ENCODE data around the gene CIAO3. TPM values are rescaled to one million over a fixed set of nuclear protein-coding genes. Genes with fewer than 3 reads are reported as not detected.

Gene CIAO3
- total RNA-seq, 1 experiment from 2014 or later, result 31.1 TPM

GRCh38 chr16:687499-687898 lies 53.3 kb downstream of the CIAO3 start:
- no peak for DNase-seq (ENCODE audit: unreplicated experiment)
- no peak for TF ChIP-seq CTCF (IDR thresholded peaks at IDR 0.05; ENCODE audit: unreplicated experiment)
- no peaks in the 10 kb centered on the region for H3K27me3 Mint-ChIP-seq (ENCODE audit: insufficient read depth, unreplicated experiment)
- intact Hi-C loops (cut with micrococcal nuclease), result no loop called here
- peaks cover 10% of the 10 kb centered on the region for H3K4me1 Mint-ChIP-seq (ENCODE audit: insufficient read depth, unreplicated experiment)
- H3K9me3 Mint-ChIP-seq (ENCODE audit: unreplicated experiment), result no peaks in the 10 kb centered on the region
- H3K4me3 Mint-ChIP-seq (ENCODE audit: unreplicated experiment), result no peak overlapping the region
- H3K36me3 Mint-ChIP-seq (ENCODE audit: insufficient read depth, unreplicated experiment), result peaks cover 67% of the 10 kb centered on the region
- BruUV-seq (replicated peaks), result no TSS peak
- no peak overlapping the region for H3K27ac Mint-ChIP-seq (ENCODE audit: low read depth, unreplicated experiment)
- ChIA-PET CTCF (interaction anchor here (0.7 to 1.3 kb wide), 5 partner anchors 8 to 54 kb away, joined by 3 to 4 read pairs (median 3); no protein-coding TSS in a partner anchor), POLR2A (interaction anchor here (0.6 kb wide), 1 partner anchor 98 kb away, joined by 3 read pairs; the partner anchor contains the start of gene RAB40C)

- ChIA-PET CTCF (interaction anchor here (0.8 to 1.3 kb wide), 7 partner anchors 8 to 63 kb away, joined by 3 to 4 read pairs (median 3); no protein-coding TSS in a partner anchor), POLR2A (interaction anchor here (0.5 to 1.3 kb wide), 6 partner anchors 9 to 53 kb away, joined by 3 to 6 read pairs (median 4); partner anchors contain the start of gene ANTKMT)
- no peak for DNase-seq (ENCODE audit: unreplicated experiment)
- intact Hi-C loops (cut with micrococcal nuclease), result no loop called here
- Mint-ChIP-seq H3K36me3 (ENCODE audit: insufficient read depth, unreplicated experiment) (peaks cover 70% of the 10 kb centered on the region), H3K27me3 (ENCODE audit: insufficient read depth, unreplicated experiment) (no peaks in the 10 kb centered on the region), H3K9me3 (ENCODE audit: unreplicated experiment) (no peaks in the 10 kb centered on the region), H3K4me3 (ENCODE audit: unreplicated experiment) (no peak overlapping the region), H3K27ac (ENCODE audit: low read depth, unreplicated experiment) (no peak overlapping the region), H3K4me1 (ENCODE audit: insufficient read depth, unreplicated experiment) (peaks cover 6% of the 10 kb centered on the region)
- BruUV-seq (replicated peaks), result no TSS peak
- no peak for TF ChIP-seq CTCF (IDR thresholded peaks at IDR 0.05; ENCODE audit: unreplicated experiment)
These were observed 54.1 kb downstream of the CIAO3 start for GRCh38 chr16:686459-687260.

GRCh38 chr16:685967-686366 lies 54.8 kb downstream of the CIAO3 start:
- peaks cover 70% of the 10 kb centered on the region for H3K36me3 Mint-ChIP-seq (ENCODE audit: insufficient read depth, unreplicated experiment)
- DNase-seq (ENCODE audit: unreplicated experiment), result peak; percentile 67
- no TSS peak for BruUV-seq (replicated peaks)
- H3K9me3 Mint-ChIP-seq (ENCODE audit: unreplicated experiment), result no peaks in the 10 kb centered on the region
- ChIA-PET POLR2A (interaction anchor here (1.1 to 1.3 kb wide), 5 partner anchors 9 to 34 kb away, joined by 3 to 6 read pairs (median 4); partner anchors contain the start of gene ANTKMT), CTCF (interaction anchor here (0.6 to 1.3 kb wide), 5 partner anchors 10 to 62 kb away, joined by 3 read pairs; no protein-coding TSS in a partner anchor)
- H3K4me3 Mint-ChIP-seq (ENCODE audit: unreplicated experiment), result peak overlapping the region; percentile 76
- H3K27me3 Mint-ChIP-seq (ENCODE audit: insufficient read depth, unreplicated experiment), result no peaks in the 10 kb centered on the region
- TF ChIP-seq CTCF (IDR thresholded peaks at IDR 0.05; ENCODE audit: unreplicated experiment), result peak; percentile 57
- H3K4me1 Mint-ChIP-seq (ENCODE audit: insufficient read depth, unreplicated experiment), result peaks cover 6% of the 10 kb centered on the region
- H3K27ac Mint-ChIP-seq (ENCODE audit: low read depth, unreplicated experiment), result no peak overlapping the region
- intact Hi-C loops (cut with micrococcal nuclease), result no loop called here

GRCh38 chr16:684961-685696 lies 55.7 kb downstream of the CIAO3 start:
- ChIA-PET POLR2A (interaction anchor here (0.6 to 2.9 kb wide), 11 partner anchors 8 to 92 kb away, joined by 3 to 16 read pairs (median 8); partner anchors contain the start of genes METTL26, RHBDL1 and WDR90), CTCF (interaction anchor here (0.6 to 0.8 kb wide), 3 partner anchors 9 to 83 kb away, joined by 3 read pairs; partner anchors contain the start of gene METRN)
- BruUV-seq (replicated peaks), result no TSS peak
- Mint-ChIP-seq H3K36me3 (ENCODE audit: insufficient read depth, unreplicated experiment) (peaks cover 64% of the 10 kb centered on the region), H3K27ac (ENCODE audit: low read depth, unreplicated experiment) (peak overlapping the region; percentile 61), H3K4me3 (ENCODE audit: unreplicated experiment) (peak overlapping the region; percentile 76), H3K4me1 (ENCODE audit: insufficient read depth, unreplicated experiment) (peaks cover 6% of the 10 kb centered on the region), H3K9me3 (ENCODE audit: unreplicated experiment) (no peaks in the 10 kb centered on the region), H3K27me3 (ENCODE audit: insufficient read depth, unreplicated experiment) (no peaks in the 10 kb centered on the region)
- TF ChIP-seq CTCF (IDR thresholded peaks at IDR 0.05; ENCODE audit: unreplicated experiment), result no peak
- no peak for DNase-seq (ENCODE audit: unreplicated experiment)
- intact Hi-C loops (cut with micrococcal nuclease), result no loop called here

Measured in MCF 10A (cell line).